GOT3 (cell line): ENCODE measurements around the gene DZIP1.

Source experiments
- DNase-seq: peaks from one replicate; lab custom pipeline; 2025; ENCODE audit warnings: mixed read lengths; lab: John Stamatoyannopoulos, UW

The DZIP1 gene

GRCh38 chr13:95642999-95643398 is 1.5 kb downstream of the DZIP1 start:
- DNase-seq, result no peak

- DNase-seq, result no peak
These were observed 2.4 kb downstream of the DZIP1 start for GRCh38 chr13:95642028-95642621.

GRCh38 chr13:95641291-95642027 is 3.0 kb downstream of the DZIP1 start:
- no peak for DNase-seq

GRCh38 chr13:95636853-95637252 is 7.7 kb downstream of the DZIP1 start:
- no peak for DNase-seq

GRCh38 chr13:95630593-95630992 is 13.9 kb downstream of the DZIP1 start:
- DNase-seq, result no peak

GRCh38 chr13:95629071-95629470 is 15.4 kb downstream of the DZIP1 start:
- DNase-seq, result no peak

- no peak for DNase-seq
These were observed 16.0 kb downstream of the DZIP1 start for GRCh38 chr13:95628488-95628887.

GRCh38 chr13:95627590-95627989 is 16.9 kb downstream of the DZIP1 start:
- no peak for DNase-seq

- no peak for DNase-seq
These were observed 17.7 kb downstream of the DZIP1 start for GRCh38 chr13:95626768-95627167.

- DNase-seq, result no peak
These were observed 20.5 kb downstream of the DZIP1 start for GRCh38 chr13:95624020-95624419.

- no peak for DNase-seq
These were observed 21.4 kb downstream of the DZIP1 start for GRCh38 chr13:95623141-95623540.

- DNase-seq, result no peak
These were observed 23.5 kb downstream of the DZIP1 start for GRCh38 chr13:95620825-95621498.

- no peak for DNase-seq
These were observed 24.3 kb downstream of the DZIP1 start for GRCh38 chr13:95620030-95620824.

- DNase-seq, result no peak
These were observed 29.0 kb downstream of the DZIP1 start for GRCh38 chr13:95615539-95615938.

GRCh38 chr13:95614641-95615245 is 29.8 kb downstream of the DZIP1 start:
- no peak for DNase-seq

- no peak for DNase-seq
These were observed 35.7 kb downstream of the DZIP1 start for GRCh38 chr13:95608640-95609323.

- DNase-seq, result no peak
These were observed 37.1 kb downstream of the DZIP1 start for GRCh38 chr13:95607366-95607765.

GRCh38 chr13:95605448-95606125 is 38.9 kb downstream of the DZIP1 start:
- no peak for DNase-seq

- no peak for DNase-seq
These were observed 40.0 kb downstream of the DZIP1 start for GRCh38 chr13:95604556-95604915.

GRCh38 chr13:95603887-95604555 is 40.5 kb downstream of the DZIP1 start:
- DNase-seq, result no peak
